HepG2 (cell line): ENCODE results near the gene C1RL. TPM values are rescaled to one million over a fixed set of nuclear protein-coding genes. Genes with fewer than 3 reads are reported as not detected.
A peak's percentile ranks its signal among the peaks of the same experiment; 100 is the strongest.

Experiments
- CREBL2 ChIP-seq: sonication (generic); formaldehyde crosslinking; IDR thresholded peaks from 2 replicates; pipeline ENCODE4 v1.8.1; 2023; ENCODE audit warnings: missing genetic modification reagents, mild to moderate bottlenecking, borderline replicate concordance
- IRF9 ChIP-seq: sonication (generic); formaldehyde crosslinking; IDR thresholded peaks from 2 replicates; pipeline ENCODE4 v1.8.0; 2022; ENCODE audit warnings: missing genetic modification reagents, mild to moderate bottlenecking, borderline replicate concordance
- MAX ChIP-seq: IDR thresholded peaks from 2 replicates; pipeline ENCODE4 v1.6.1; 2012; ENCODE audit warnings: inconsistent platforms
- MTF1 ChIP-seq: sonication (generic); formaldehyde crosslinking; IDR thresholded peaks from 2 replicates; pipeline ENCODE4 v1.5.0; 2020; ENCODE audit warnings: missing genetic modification reagents
- PAXIP1 ChIP-seq: sonication (generic); formaldehyde crosslinking; conservative IDR thresholded peaks from 2 replicates; pipeline ENCODE4 v1.4.0; 2020; ENCODE audit warnings: mild to moderate bottlenecking, missing genetic modification reagents, moderate library complexity
- THAP7 ChIP-seq: sonication (generic); formaldehyde crosslinking; IDR thresholded peaks from 2 replicates; pipeline ENCODE4 v1.8.1; 2023; ENCODE audit warnings: mild to moderate bottlenecking, missing genetic modification reagents
- ZBTB40 ChIP-seq, 2 experiments: fragments of 450-650 bp in 1 of 2; sonication (generic) in 1 of 2; formaldehyde crosslinking in 1 of 2; IDR thresholded peaks; 2 replicates each; pipeline versions ENCODE4 v1.6.1 to v1.8.0; 2016 to 2022; ENCODE audit warnings: antibody characterized with exemption in 1 of 2, mild to moderate bottlenecking in 1 of 2, missing genetic modification reagents in 1 of 2
- ZNF230 ChIP-seq: sonication (generic); formaldehyde crosslinking; IDR thresholded peaks from 2 replicates; pipeline ENCODE4 v1.4.0; 2020; ENCODE audit warnings: mild to moderate bottlenecking, missing genetic modification reagents
- ZNF260 ChIP-seq: sonication (generic); formaldehyde crosslinking; IDR thresholded peaks from 2 replicates; pipeline ENCODE4 v1.4.0; 2020; ENCODE audit warnings: missing genetic modification reagents, low read depth, mild to moderate bottlenecking, borderline replicate concordance
- ZNF598 ChIP-seq: sonication (generic); formaldehyde crosslinking; IDR thresholded peaks from 2 replicates; pipeline ENCODE4 v1.5.1; 2020; ENCODE audit warnings: mild to moderate bottlenecking, missing genetic modification reagents, borderline replicate concordance
- polyA plus RNA-seq, 8 experiments: library from polyadenylated mRNA; depleted of rRNA in 3 of 8; stranded (reverse) in 7 of 8; unstranded in 1 of 8; fragments of >200 nt; fragmentation: Illumina TruSeq in 4 of 8; extraction: Trizol in 4 of 8; gene quantifications; 2 replicates each; pipeline versions ENCODE4 v1.2.1 to v1.2.3, GENCODE V29; 2011 to 2016; ENCODE audit warnings: low read depth in 4 of 8, missing spikeins in 1 of 8, mixed read lengths in 1 of 8; ENCODE audit not compliant: insufficient read depth in 1 of 8
- total RNA-seq, 5 experiments: library from RNA; depleted of rRNA; stranded (reverse); fragments of >200 nt; fragmentation: Illumina TruSeq; extraction: Trizol; gene quantifications; 2 replicates each; pipeline ENCODE4 v1.2.3, GENCODE V29; 2016; ENCODE audit warnings: low read depth in 1 of 5

The C1RL gene
- total and polyA plus RNA-seq, 2 of the 13 experiments (the other 11 are each of a cell fraction or from before 2014, with no cell fraction given), result 28.9 to 53.1 TPM

- TF ChIP-seq ZBTB40 (IDR thresholded peaks at IDR 0.05) (no peak), ZBTB40 (CRISPR knock-in tag; IDR thresholded peaks at IDR 0.05) (no peak; the same call in 1 of the 2 replicates), MAX (peak; percentile 28; the same call in 1 of the 2 replicates), CREBL2 (CRISPR knock-in tag) (no peak), THAP7 (CRISPR knock-in tag) (no peak), ZNF230 (CRISPR knock-in tag) (no peak), ZNF260 (no peak), PAXIP1 (CRISPR knock-in tag) (no peak), ZNF598 (CRISPR knock-in tag) (no peak), MTF1 (CRISPR knock-in tag) (no peak), IRF9 (CRISPR knock-in tag) (no peak)
Measured at GRCh38 chr12:7129872-7130691, 21.1 kb upstream of the C1RL start, which contains the start of gene CLSTN3 (continued).
